HG03442 (cell line): ENCODE data around the gene EVI2A.

ENCODE experiments used
- ATAC-seq: cut with Tn5 transposase; IDR thresholded peaks from one replicate; pipeline ENCODE4 v1.9.1; 2021; ENCODE audit warnings: mild to moderate bottlenecking, moderate library complexity; ENCODE audit not compliant: unreplicated experiment

The EVI2A gene

DNA sequence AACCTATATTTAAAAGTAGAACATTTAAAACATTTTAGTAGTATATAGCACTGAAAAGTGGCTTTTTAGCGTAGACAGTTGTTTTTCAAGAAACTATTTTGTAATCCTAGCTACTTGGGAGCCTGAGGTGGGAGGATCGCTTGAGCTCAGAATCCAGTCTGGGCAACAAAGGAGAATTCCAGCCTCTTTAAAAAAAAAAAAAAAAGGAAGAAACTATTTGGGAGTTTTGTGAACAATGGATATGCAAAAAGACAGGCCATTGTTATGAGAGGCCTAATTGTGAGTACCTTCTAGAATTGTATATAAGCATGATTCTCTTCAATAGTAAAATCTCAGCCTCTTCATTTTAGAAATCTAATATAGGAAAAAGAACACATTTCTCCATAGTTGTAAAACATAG is 42.0 kb downstream of the EVI2A start:
- ATAC-seq: no peak

DNA sequence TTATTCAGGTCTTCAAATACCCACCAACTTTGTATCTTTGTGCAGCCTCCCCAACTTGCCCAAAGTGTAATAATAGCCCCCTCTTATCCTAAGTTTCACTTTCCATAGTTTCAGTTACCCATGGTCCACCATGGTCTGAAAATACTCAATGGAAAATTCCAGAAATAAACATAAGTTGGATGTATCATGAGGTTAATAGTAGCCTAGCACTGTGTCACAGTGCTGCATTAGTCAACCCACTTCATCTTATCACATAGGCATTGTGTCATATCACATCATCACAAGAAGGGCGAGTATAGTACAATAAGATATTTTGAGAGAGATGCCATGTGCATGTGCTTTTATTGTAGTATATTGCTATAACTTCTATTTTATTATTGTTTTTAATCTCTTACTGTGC is 46.3 kb downstream of the EVI2A start:
- no peak for ATAC-seq

DNA sequence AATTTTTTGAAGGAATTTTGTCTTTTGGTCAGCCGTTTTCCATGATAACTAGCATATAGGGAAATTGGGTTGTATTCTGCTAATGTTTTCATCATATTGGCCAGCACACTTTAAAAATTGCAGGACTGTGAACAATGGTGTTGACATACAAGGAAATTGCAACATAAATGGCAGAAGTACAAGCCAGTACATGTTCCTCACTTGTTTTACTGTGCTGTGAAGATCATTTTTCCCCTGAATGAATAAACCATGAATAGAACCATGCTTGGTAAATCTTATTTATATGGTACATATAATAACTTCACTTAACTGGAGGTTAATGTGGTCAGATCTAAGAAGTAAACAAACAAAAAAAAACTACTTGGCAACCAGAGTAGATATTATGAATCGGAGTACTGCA is 47.2 kb downstream of the EVI2A start:
- no peak for ATAC-seq

DNA sequence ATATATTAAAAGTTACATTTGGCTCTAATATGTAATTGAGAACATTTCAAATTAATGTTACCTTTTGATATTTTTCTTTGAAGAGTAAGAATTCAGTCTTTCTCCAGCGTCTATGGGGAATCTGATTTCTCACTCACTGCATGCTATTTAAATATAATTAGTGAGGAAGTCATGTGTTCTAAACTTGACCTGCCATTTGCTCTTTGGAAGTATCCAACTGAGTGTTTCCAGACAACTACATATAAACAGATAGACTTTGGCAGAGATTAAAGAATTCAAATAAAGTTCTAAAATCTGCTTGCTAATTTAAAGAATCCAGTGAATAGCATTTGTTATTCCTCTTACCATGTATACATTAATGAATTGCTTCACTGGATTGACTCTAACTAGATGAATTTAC is 47.9 kb downstream of the EVI2A start:
- no peak for ATAC-seq

DNA sequence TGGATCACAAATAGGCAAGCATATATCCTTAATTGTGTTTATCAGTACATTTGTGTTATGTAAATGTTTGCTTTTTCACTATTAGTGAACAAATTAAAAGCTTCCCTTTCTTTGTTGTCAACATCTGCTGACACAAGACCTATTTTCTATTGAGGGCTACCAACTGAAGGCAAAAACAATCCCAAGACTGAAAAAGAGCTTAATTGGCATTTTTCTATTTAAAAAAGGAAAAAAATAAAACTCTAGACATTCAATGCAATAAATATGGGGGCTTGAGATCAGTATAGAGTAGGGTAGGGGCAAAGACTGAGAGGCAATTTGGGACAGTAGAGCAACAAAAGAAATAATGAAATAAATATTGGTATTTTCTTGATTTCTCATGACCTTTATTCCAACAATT is 48.6 kb downstream of the EVI2A start:
- ATAC-seq: no peak

DNA sequence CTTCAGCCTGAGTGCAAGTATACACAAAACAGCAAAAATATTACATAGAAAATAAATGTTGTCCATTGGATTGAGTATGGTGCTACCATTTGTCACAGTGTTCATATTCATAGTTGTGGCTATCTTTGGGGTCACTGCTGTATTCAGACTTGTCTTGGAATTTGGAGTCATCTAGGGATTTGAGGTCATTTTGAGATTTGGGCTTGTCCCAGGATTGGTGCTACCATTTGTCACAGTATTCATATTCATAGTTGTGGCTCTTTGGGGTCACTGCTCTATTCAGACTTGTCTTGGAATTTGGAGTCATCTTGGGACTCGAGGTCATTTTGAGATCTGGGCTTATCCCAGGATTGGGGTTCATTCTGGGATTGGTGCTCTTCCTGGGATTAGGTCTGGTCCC is 49.2 kb downstream of the EVI2A start:
- no peak for ATAC-seq

DNA sequence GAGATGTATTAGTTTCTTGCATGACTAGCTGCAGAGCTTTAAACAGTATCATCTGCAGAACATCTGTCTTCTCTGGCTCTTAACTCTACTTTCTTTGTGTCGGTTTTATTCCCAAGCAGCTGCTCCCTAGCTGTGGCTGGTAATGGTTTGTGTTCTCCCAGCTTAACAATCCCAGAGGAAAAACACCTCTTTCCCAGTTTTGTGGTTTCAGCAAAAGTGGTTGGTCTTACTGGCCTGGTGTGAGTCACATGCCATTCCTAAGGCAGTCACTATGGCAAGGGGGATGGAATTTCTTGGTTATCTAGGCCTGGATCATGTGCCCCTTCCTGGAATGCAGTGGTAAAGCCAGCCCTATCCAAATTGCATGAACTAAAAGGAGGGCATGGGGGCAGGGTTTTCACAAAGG is 51.8 kb downstream of the EVI2A start:
- ATAC-seq: no peak

DNA sequence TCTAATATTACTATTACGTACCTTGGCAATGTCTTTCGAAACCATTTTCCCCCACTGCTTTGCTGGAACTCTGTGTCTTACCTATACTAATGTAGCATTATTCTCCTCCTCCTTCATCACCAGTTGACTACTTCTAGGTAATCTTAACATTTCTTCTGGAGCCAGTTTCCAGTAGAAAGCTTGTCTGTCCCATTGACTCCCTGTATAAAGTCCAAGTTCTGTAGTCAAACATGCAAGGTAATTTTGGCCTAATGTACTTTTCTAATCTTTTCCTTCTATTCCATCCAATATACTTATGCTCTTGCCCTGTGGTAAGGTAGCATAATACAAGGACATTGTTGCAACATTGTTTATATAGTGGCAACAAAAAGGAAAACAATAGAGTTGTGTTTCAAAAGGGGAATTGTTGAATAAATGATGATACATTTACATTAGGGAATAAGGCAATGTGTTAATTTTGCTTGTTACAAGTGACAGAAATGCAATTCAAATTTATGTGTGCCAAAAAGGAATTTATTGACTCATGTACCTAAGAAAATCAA is 52.3 kb downstream of the EVI2A start:
- no peak for ATAC-seq
